GM12878 (cell line): Measurements from ENCODE around the gene DENND1A. TPM values are rescaled to one million over a fixed set of nuclear protein-coding genes. Genes with fewer than 3 reads are reported as not detected.
A peak's percentile ranks its signal among the peaks of the same experiment; 100 is the strongest.

ENCODE experiments used
- ATAC-seq: fragments of 200-7000 bp; cut with Tn5 transposase; 3 replicates; pipeline ENCODE4 v1.9.1; 2020; ENCODE audit warnings: mild to moderate bottlenecking, moderate library complexity
- BruUV-seq: library from RNA; stranded (reverse); fragments of 400-500 nt; replicated peaks from 2 replicates; lab custom pipeline; 2021; lab: Mats Ljungman, UMichigan
- CTCF ChIA-PET: fragments of 300-600 bp; sonication (Branson Sonifier 250); formaldehyde crosslinking; extraction: SDS; loops from one replicate; lab custom pipeline; 2021; ENCODE audit warnings: inconsistent platforms; lab: Yijun Ruan, JAX
- POLR2A ChIA-PET: fragments of 350-600 bp; formaldehyde crosslinking; extraction: SDS; loops from one replicate; lab custom pipeline; 2021; ENCODE audit warnings: inconsistent platforms; lab: Charles Lee
- RAD21 ChIA-PET: fragments of 300-600 bp; sonication (Branson Sonifier 250); formaldehyde crosslinking; loops from one replicate; lab custom pipeline; 2023; ENCODE audit warnings: antibody characterized with exemption; ENCODE audit not compliant: unreplicated experiment; lab: Charles Lee
- SMC1A ChIA-PET: fragments of 300-600 bp; sonication (Branson Sonifier 250); formaldehyde crosslinking; loops from one replicate; lab custom pipeline; 2023; ENCODE audit not compliant: unreplicated experiment, uncharacterized antibody; lab: Charles Lee
- DNase-seq: peaks from one replicate; pipeline ENCODE4 v3.0.0-alpha.2; 2011; ENCODE audit warnings: low read depth, low spot score
- FAIRE-seq: peaks from 3 replicates; lab custom pipeline; 2011; peaks lifted over from hg19 to GRCh38; lab: Jason Lieb, UNC
- H2AFZ ChIP-seq: 2 replicates; pipeline ENCODE4 v1.6.0; 2011; ENCODE audit warnings: low read depth, low read length, control low read depth; ENCODE audit not compliant: control insufficient read depth
- H3K27ac ChIP-seq: 2 replicates; pipeline ENCODE4 v1.5.1; 2011; ENCODE audit warnings: control low read depth; ENCODE audit not compliant: control insufficient read depth, insufficient read depth
- H3K27me3 ChIP-seq, 2 experiments: replicated peaks in 1 of 2; 2 replicates each; pipeline versions ENCODE4 v1.6.0 to v1.6.1; 2011; ENCODE audit warnings: low read length in 1 of 2; ENCODE audit not compliant: control insufficient read depth in 2 of 2, insufficient read depth in 2 of 2
- H3K36me3 ChIP-seq, 2 experiments: 2 replicates each; pipeline ENCODE4 v1.5.1; 2011; ENCODE audit warnings: low read length in 1 of 2; ENCODE audit not compliant: control insufficient read depth in 2 of 2, insufficient read depth in 2 of 2
- H3K4me1 ChIP-seq: 2 replicates; pipeline ENCODE4 v1.6.1; 2011; ENCODE audit warnings: mild to moderate bottlenecking, low read length, moderate library complexity, mixed read lengths; ENCODE audit not compliant: control insufficient read depth, insufficient read depth
- H3K4me2 ChIP-seq: 2 replicates; pipeline ENCODE4 v1.6.0; 2011; ENCODE audit warnings: control low read depth; ENCODE audit not compliant: control insufficient read depth, insufficient read depth
- H3K4me3 ChIP-seq: fragments of 200-600 bp; sonication (generic); 2 replicates; pipeline ENCODE4 v1.5.1; 2016
- H3K79me2 ChIP-seq: 2 replicates; pipeline ENCODE4 v1.6.0; 2011; ENCODE audit warnings: low read length; ENCODE audit not compliant: control insufficient read depth, insufficient read depth
- H3K9ac ChIP-seq: 2 replicates; pipeline ENCODE4 v1.8.0; 2011; ENCODE audit warnings: low read length, control low read depth, mixed read lengths; ENCODE audit not compliant: control insufficient read depth, insufficient read depth
- H3K9me3 ChIP-seq: replicated peaks from 3 replicates; pipeline ENCODE4 v1.5.1; 2011; ENCODE audit warnings: mild to moderate bottlenecking, low read length; ENCODE audit not compliant: control insufficient read depth, insufficient read depth
- H4K20me1 ChIP-seq: 2 replicates; pipeline ENCODE4 v1.6.0; 2011; ENCODE audit not compliant: control insufficient read depth, insufficient read depth
- CBX5 ChIP-seq: sonication (generic); IDR thresholded peaks from 2 replicates; pipeline ENCODE4 v1.6.1; 2016; ENCODE audit warnings: low read depth, moderate library complexity, mild to moderate bottlenecking, inconsistent platforms
- CHD1 ChIP-seq: IDR thresholded peaks from 2 replicates; pipeline ENCODE4 v1.6.1; 2012; ENCODE audit warnings: low read depth, low read length, improper control_type of control experiment
- E2F8 ChIP-seq: fragments of 450-650 bp; IDR thresholded peaks from 2 replicates; pipeline ENCODE4 v1.6.1; 2018; ENCODE audit warnings: mild to moderate bottlenecking, low read depth, moderate library complexity; ENCODE audit not compliant: partially characterized antibody
- EP300 ChIP-seq, 2 experiments: fragments of 150-350 bp in 1 of 2; IDR thresholded peaks; 2 replicates each; pipeline ENCODE4 v1.6.1; 2011 to 2012; ENCODE audit warnings: low read depth in 2 of 2, low read length in 2 of 2, borderline replicate concordance in 1 of 2, improper control_type of control experiment in 1 of 2, inconsistent platforms in 1 of 2; ENCODE audit not compliant: control insufficient read depth in 1 of 2
- PAX5 ChIP-seq: IDR thresholded peaks from 2 replicates; pipeline ENCODE4 v1.6.1; 2011; ENCODE audit warnings: low read depth, low read length, borderline replicate concordance
- TCF3 ChIP-seq: IDR thresholded peaks from 2 replicates; pipeline ENCODE4 v1.6.1; 2012; ENCODE audit warnings: low read depth, mild to moderate bottlenecking, low read length, borderline replicate concordance; ENCODE audit not compliant: insufficient read depth
- ZNF217 ChIP-seq: fragments of 450-650 bp; IDR thresholded peaks from 2 replicates; pipeline ENCODE4 v1.6.1; 2017; ENCODE audit warnings: antibody characterized with exemption, mild to moderate bottlenecking
- WGBS: methylation state at CpG from one replicate; pipeline ENCODE4 v1.1.6; 2016; ENCODE audit warnings: low lambda C conversion rate; ENCODE audit not compliant: insufficient replicate concordance, insufficient coverage; ENCODE audit errors: missing lambda C conversion rate; 5-methylcytosine and 5-hydroxymethylcytosine counted together
- in situ Hi-C: fragments of 300-500 bp; cut with MboI; formaldehyde crosslinking; loops from 9 replicates; pipeline ENCODE4 v1.14.3; 2018; ENCODE audit warnings: mixed read lengths
- intact Hi-C: fragments of 100-400 bp; cut with micrococcal nuclease; formaldehyde crosslinking; loops from one replicate; pipeline ENCODE4 v1.14.2; 2022; ENCODE audit not compliant: unreplicated experiment
- polyA plus RNA-seq, 11 experiments: library from polyadenylated mRNA; depleted of rRNA in 4 of 11; unstranded in 6 of 11; stranded (reverse) in 5 of 11; fragments of >200 nt; fragmentation: Nextera tagmentation in 4 of 11; fragmentation: Illumina TruSeq in 1 of 11; extraction: Ambion mirVana in 4 of 11; extraction: Trizol in 1 of 11; gene quantifications; 1 replicate in 1 of 11; 2 replicates in 10 of 11; pipeline versions ENCODE4 v1.2.1 to v1.2.3, GENCODE V29; 2011 to 2016; ENCODE audit warnings: inconsistent platforms in 2 of 11, missing spikeins in 2 of 11, low read depth in 1 of 11
- total RNA-seq, 4 experiments: library from RNA; depleted of rRNA in 3 of 4; stranded (reverse); fragments of >200 nt in 3 of 4; fragmentation: Illumina TruSeq in 1 of 4; extraction: Trizol in 1 of 4; gene quantifications; 2 replicates each; pipeline versions ENCODE4 v1.2.1 to v1.2.3, GENCODE V29; 2013 to 2021

Gene DENND1A
- total and polyA plus RNA-seq, 10 of the 15 experiments (the other 5 are each of a cell fraction or from before 2014, with no cell fraction given): 14.1 to 48.6 (median 35.2) TPM

GRCh38 chr9:123743737-123744136 is 186.2 kb downstream of the DENND1A start (continued):
- TF ChIP-seq TCF3 (no peak), ZNF217 (no peak), EP300 (IDR thresholded peaks at IDR 0.05; ENCODE audit: borderline replicate concordance in 1 of 2, control insufficient read depth in 1 of 2, low read depth in 2 of 2, low read length in 2 of 2) (no peak), CHD1 (no peak), CBX5 (no peak), PAX5 (no peak)

- SMC1A ChIA-PET: interaction anchor here (0.7 to 4.4 kb wide), 7 partner anchors 11 to 98 kb away, joined by 3 to 21 read pairs (median 6); no protein-coding TSS in a partner anchor
- intact Hi-C loops: loop anchor here (10.0 kb wide), 1 partner anchor 197 kb away; no protein-coding TSS in a partner anchor
- in situ Hi-C loops: no loop called here
- RAD21 ChIA-PET: interaction anchor here (0.7 to 1.5 kb wide), 5 partner anchors 9 to 298 kb away, joined by 3 to 5 read pairs (median 3); no protein-coding TSS in a partner anchor
- no peak overlapping the region for H3K27ac ChIP-seq
- CTCF ChIA-PET: interaction anchor here (0.8 kb wide), 1 partner anchor 20 kb away, joined by 3 read pairs; no protein-coding TSS in a partner anchor
- FAIRE-seq: peak; percentile 57
- TF ChIP-seq E2F8: no peak
- TF ChIP-seq, all 136 proteins: peak for 0
- ATAC-seq (no peak), DNase-seq (no peak)
- H3K79me2 ChIP-seq: no peaks in the 10 kb centered on the region
- 97% methylated on average over 7 of the region's 7 CpGs for WGBS
- no peaks in the 10 kb centered on the region for H3K27me3 ChIP-seq
- no peak overlapping the region for H3K4me3 ChIP-seq
- H3K9ac ChIP-seq: no peak overlapping the region
- no peak overlapping the region for H2AFZ ChIP-seq
- H3K9me3 ChIP-seq: no peaks in the 10 kb centered on the region; the same call in 2 of the 3 replicates
- no TSS peak for BruUV-seq
- peaks cover 4% of the 10 kb centered on the region; the same call in 1 of the 2 replicates for H3K4me1 ChIP-seq
- no peak overlapping the region for H3K4me2 ChIP-seq
- H3K36me3 ChIP-seq: 0 out of 4 replicates have a peak, but pooled peaks cover 0 to 4% of the 10 kb centered on the region in 2 experiments
- H4K20me1 ChIP-seq: no peaks in the 10 kb centered on the region
- POLR2A ChIA-PET: interaction anchor here (0.6 to 1.2 kb wide), 3 partner anchors 12 to 794 kb away, joined by 3 to 4 read pairs (median 3); no protein-coding TSS in a partner anchor
These were observed 187.7 kb downstream of the DENND1A start for GRCh38 chr9:123742009-123742767.
